K562 (cell line): ENCODE measurements around the gene AP5Z1. TPM values are rescaled to one million over a fixed set of nuclear protein-coding genes. Genes with fewer than 3 reads are reported as not detected.

Experiments
- CCNT2 ChIP-seq: IDR thresholded peaks from 2 replicates; pipeline ENCODE4 v1.6.1; 2011; ENCODE audit warnings: borderline replicate concordance, low read depth, mild to moderate bottlenecking, moderate library complexity, mixed read lengths, low read length; ENCODE audit not compliant: insufficient read length; ENCODE audit errors: extremely low read depth
- CEBPG ChIP-seq, 3 experiments: fragments of 200-800 bp in 1 of 3; sonication (Bioruptor generic) in 1 of 3; sonication (generic) in 1 of 3; formaldehyde crosslinking in 1 of 3; IDR thresholded peaks in 2 of 3; conservative IDR thresholded peaks in 1 of 3; 2 replicates each; pipeline versions ENCODE4 v1.6.1 to v1.8.0; 2016 to 2022; ENCODE audit warnings: missing compliant biosample characterization in 2 of 3, missing genetic modification characterization in 2 of 3, mild to moderate bottlenecking in 1 of 3, missing genetic modification reagents in 1 of 3
- CSDE1 ChIP-seq, 2 experiments: fragments of 450-650 bp; IDR thresholded peaks; 2 replicates each; pipeline ENCODE4 v1.6.1; 2016; ENCODE audit warnings: mild to moderate bottlenecking in 1 of 2
- ETS2 ChIP-seq: IDR thresholded peaks from 2 replicates; pipeline ENCODE4 v1.6.1; 2016; ENCODE audit warnings: borderline replicate concordance, missing genetic modification characterization, mild to moderate bottlenecking, moderate library complexity, missing compliant biosample characterization; ENCODE audit not compliant: poor library complexity, severe bottlenecking
- GATAD2B ChIP-seq: fragments of 450-650 bp; IDR thresholded peaks from 2 replicates; pipeline ENCODE4 v1.6.1; 2017; ENCODE audit warnings: mild to moderate bottlenecking, borderline replicate concordance
- MAFG ChIP-seq: fragments of 450-650 bp; conservative IDR thresholded peaks from 2 replicates; pipeline ENCODE4 v1.6.1; 2016; ENCODE audit warnings: missing genetic modification characterization, missing compliant biosample characterization
- RB1 ChIP-seq: fragments of 450-650 bp; IDR thresholded peaks from 2 replicates; pipeline ENCODE4 v1.6.1; 2017; ENCODE audit warnings: low read depth, mild to moderate bottlenecking
- SAFB ChIP-seq: fragments of 200-400 bp; formaldehyde crosslinking; IDR thresholded peaks from 2 replicates; pipeline ENCODE4 v1.6.1; 2017; ENCODE audit warnings: low read depth, low read length, borderline replicate concordance
- TEAD2 ChIP-seq: fragments of 450-650 bp; IDR thresholded peaks from 2 replicates; pipeline ENCODE4 v1.6.1; 2016; ENCODE audit warnings: missing genetic modification characterization, control low read depth, missing compliant biosample characterization
- XRCC3 ChIP-seq: fragments of 450-650 bp; IDR thresholded peaks from 2 replicates; pipeline ENCODE4 v1.6.1; 2017; ENCODE audit warnings: mild to moderate bottlenecking, moderate library complexity
- ZC3H4 ChIP-seq: sonication (generic); formaldehyde crosslinking; IDR thresholded peaks from 2 replicates; pipeline ENCODE4 v1.9.0; 2021; ENCODE audit warnings: missing genetic modification reagents, borderline replicate concordance
- ZNF561 ChIP-seq: fragments of 450-650 bp; formaldehyde crosslinking; conservative IDR thresholded peaks from 2 replicates; pipeline ENCODE4 v1.4.0; 2020; ENCODE audit warnings: mild to moderate bottlenecking, moderate library complexity
- ZNF584 ChIP-seq: fragments of 200-800 bp; sonication (Bioruptor generic); IDR thresholded peaks from 2 replicates; pipeline ENCODE4 v1.6.1; 2016; ENCODE audit warnings: low read depth, mild to moderate bottlenecking, missing genetic modification characterization, missing compliant biosample characterization
- ZSCAN32 ChIP-seq: fragments of 450-650 bp; formaldehyde crosslinking; IDR thresholded peaks from 2 replicates; pipeline ENCODE4 v1.4.0; 2020; ENCODE audit warnings: mild to moderate bottlenecking, moderate library complexity
- polyA plus RNA-seq, 8 experiments: library from polyadenylated mRNA; depleted of rRNA in 4 of 8; stranded (reverse) in 5 of 8; unstranded in 3 of 8; fragments of >200 nt; fragmentation: Nextera tagmentation in 2 of 8; fragmentation: Illumina TruSeq in 1 of 8; extraction: Ambion mirVana in 2 of 8; extraction: Trizol in 1 of 8; gene quantifications; 2 replicates each; pipeline versions ENCODE4 v1.2.1 to v1.2.3, GENCODE V29; 2011 to 2014; ENCODE audit warnings: inconsistent platforms in 1 of 8, missing spikeins in 1 of 8
- total RNA-seq, 7 experiments: library from RNA; depleted of rRNA in 6 of 7; stranded (reverse); fragments of >200 nt in 6 of 7; fragmentation: Illumina TruSeq in 2 of 7; extraction: Trizol in 2 of 7; gene quantifications; 2 replicates each; pipeline versions ENCODE4 v1.2.1 to v1.2.3, GENCODE V29; 2011 to 2021; ENCODE audit warnings: low replicate concordance in 1 of 7
- TF ChIP-seq, protein P1 (sequence below): fragments of 200-800 bp; sonication (Bioruptor generic); IDR thresholded peaks from 2 replicates; pipeline ENCODE4 v1.6.1; 2016; ENCODE audit warnings: missing genetic modification characterization, missing compliant biosample characterization
- TF ChIP-seq, protein P2 (sequence below): sonication (generic); formaldehyde crosslinking; IDR thresholded peaks from 2 replicates; pipeline ENCODE4 v1.8.1; 2023; ENCODE audit warnings: mild to moderate bottlenecking, missing genetic modification reagents
- TF ChIP-seq, protein P3 (sequence below), 2 experiments: fragments of 200-800 bp in 1 of 2; sonication (Bioruptor generic) in 1 of 2; sonication (generic) in 1 of 2; formaldehyde crosslinking in 1 of 2; IDR thresholded peaks in 1 of 2; conservative IDR thresholded peaks in 1 of 2; 2 replicates each; pipeline versions ENCODE4 v1.5.0 to v1.6.1; 2016 to 2020; ENCODE audit warnings: missing compliant biosample characterization in 1 of 2, missing genetic modification characterization in 1 of 2, missing genetic modification reagents in 1 of 2

AP5Z1 gene
- total and polyA plus RNA-seq, 9 of the 15 experiments (the other 6 are each of a cell fraction or from before 2014, with no cell fraction given) = 0.06 to 31.1 (median 6.4) TPM

DNA sequence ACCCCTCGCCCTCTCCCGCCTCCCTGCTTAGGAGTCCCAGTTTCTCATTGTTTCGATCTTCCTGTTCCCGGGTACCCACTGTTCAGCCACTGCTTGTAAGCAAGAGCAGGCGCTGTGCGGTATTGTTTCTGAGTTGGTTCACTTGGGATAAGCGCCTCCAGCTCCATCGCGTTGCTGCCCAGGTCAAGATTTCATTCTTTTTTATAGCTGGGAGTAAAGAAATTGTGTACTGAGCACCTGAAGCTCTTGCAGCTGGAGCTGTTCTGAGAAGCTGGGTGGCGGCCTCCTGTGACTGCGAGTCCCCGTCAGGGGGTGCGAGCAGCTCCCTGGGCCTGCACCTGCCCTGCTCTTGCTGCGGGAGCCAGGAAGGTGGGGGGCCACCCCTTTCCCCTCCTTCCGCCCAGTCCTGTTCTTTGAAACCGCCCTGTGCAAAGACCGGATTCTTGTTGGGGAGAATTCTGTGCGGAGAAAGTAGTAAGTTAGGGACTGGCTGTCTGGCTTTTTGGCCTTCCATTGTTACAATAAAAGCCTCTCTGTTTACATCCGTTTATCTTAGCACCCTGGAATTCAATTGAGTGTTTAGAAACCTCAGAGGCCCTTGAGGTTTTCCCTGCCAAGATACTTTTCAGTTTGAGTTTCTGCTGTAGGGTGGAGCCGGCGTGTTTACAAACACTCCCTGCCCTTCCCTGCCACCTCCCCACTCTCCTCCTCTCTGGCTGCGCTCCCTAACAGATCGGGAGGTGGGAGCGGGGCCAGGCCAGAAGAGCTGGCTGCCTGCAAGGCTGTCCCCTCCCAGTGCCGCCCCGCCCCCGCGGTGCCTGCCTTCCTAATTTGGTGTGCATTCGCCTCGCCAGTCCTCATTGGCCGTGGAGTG, 30.8 kb upstream of the AP5Z1 start (continued):
- TF ChIP-seq, protein P1, sequence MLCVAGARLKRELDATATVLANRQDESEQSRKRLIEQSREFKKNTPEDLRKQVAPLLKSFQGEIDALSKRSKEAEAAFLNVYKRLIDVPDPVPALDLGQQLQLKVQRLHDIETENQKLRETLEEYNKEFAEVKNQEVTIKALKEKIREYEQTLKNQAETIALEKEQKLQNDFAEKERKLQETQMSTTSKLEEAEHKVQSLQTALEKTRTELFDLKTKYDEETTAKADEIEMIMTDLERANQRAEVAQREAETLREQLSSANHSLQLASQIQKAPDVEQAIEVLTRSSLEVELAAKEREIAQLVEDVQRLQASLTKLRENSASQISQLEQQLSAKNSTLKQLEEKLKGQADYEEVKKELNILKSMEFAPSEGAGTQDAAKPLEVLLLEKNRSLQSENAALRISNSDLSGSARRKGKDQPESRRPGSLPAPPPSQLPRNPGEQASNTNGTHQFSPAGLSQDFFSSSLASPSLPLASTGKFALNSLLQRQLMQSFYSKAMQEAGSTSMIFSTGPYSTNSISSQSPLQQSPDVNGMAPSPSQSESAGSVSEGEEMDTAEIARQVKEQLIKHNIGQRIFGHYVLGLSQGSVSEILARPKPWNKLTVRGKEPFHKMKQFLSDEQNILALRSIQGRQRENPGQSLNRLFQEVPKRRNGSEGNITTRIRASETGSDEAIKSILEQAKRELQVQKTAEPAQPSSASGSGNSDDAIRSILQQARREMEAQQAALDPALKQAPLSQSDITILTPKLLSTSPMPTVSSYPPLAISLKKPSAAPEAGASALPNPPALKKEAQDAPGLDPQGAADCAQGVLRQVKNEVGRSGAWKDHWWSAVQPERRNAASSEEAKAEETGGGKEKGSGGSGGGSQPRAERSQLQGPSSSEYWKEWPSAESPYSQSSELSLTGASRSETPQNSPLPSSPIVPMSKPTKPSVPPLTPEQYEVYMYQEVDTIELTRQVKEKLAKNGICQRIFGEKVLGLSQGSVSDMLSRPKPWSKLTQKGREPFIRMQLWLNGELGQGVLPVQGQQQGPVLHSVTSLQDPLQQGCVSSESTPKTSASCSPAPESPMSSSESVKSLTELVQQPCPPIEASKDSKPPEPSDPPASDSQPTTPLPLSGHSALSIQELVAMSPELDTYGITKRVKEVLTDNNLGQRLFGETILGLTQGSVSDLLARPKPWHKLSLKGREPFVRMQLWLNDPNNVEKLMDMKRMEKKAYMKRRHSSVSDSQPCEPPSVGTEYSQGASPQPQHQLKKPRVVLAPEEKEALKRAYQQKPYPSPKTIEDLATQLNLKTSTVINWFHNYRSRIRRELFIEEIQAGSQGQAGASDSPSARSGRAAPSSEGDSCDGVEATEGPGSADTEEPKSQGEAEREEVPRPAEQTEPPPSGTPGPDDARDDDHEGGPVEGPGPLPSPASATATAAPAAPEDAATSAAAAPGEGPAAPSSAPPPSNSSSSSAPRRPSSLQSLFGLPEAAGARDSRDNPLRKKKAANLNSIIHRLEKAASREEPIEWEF = no peak
- TF ChIP-seq CSDE1 (IDR thresholded peaks at IDR 0.05) (no peak), TEAD2 (tag) (no peak), MAFG (tag) (no peak), ETS2 (tag) (no peak), ZNF561 (CRISPR knock-in tag) (no peak), XRCC3 (no peak), ZC3H4 (CRISPR knock-in tag) (no peak), ZSCAN32 (no peak), GATAD2B (no peak), RB1 (no peak), CCNT2 (peak; percentile 69), SAFB (no peak), CEBPG (CRISPR knock-in tag; IDR thresholded peaks at IDR 0.05) (no peak), CEBPG (tag; conservative IDR thresholded peaks at IDR 0.05 in 1 of 2, IDR thresholded peaks at IDR 0.05 in 1 of 2) (no peak), ZNF584 (no peak)
- TF ChIP-seq, protein P2, sequence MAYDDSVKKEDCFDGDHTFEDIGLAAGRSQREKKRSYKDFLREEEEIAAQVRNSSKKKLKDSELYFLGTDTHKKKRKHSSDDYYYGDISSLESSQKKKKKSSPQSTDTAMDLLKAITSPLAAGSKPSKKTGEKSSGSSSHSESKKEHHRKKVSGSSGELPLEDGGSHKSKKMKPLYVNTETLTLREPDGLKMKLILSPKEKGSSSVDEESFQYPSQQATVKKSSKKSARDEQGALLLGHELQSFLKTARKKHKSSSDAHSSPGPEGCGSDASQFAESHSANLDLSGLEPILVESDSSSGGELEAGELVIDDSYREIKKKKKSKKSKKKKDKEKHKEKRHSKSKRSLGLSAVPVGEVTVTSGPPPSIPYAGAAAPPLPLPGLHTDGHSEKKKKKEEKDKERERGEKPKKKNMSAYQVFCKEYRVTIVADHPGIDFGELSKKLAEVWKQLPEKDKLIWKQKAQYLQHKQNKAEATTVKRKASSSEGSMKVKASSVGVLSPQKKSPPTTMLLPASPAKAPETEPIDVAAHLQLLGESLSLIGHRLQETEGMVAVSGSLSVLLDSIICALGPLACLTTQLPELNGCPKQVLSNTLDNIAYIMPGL (CRISPR knock-in tag) = no peak
- TF ChIP-seq, protein P3, sequence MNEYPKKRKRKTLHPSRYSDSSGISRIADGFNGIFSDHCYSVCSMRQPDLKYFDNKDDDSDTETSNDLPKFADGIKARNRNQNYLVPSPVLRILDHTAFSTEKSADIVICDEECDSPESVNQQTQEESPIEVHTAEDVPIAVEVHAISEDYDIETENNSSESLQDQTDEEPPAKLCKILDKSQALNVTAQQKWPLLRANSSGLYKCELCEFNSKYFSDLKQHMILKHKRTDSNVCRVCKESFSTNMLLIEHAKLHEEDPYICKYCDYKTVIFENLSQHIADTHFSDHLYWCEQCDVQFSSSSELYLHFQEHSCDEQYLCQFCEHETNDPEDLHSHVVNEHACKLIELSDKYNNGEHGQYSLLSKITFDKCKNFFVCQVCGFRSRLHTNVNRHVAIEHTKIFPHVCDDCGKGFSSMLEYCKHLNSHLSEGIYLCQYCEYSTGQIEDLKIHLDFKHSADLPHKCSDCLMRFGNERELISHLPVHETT (CRISPR knock-in tag; conservative IDR thresholded peaks at IDR 0.05 in 1 of 2, IDR thresholded peaks at IDR 0.05 in 1 of 2) = no peak; a peak in 1 of 4 replicates
